ENCODE measurements around the gene PALLD.

GRCh38 chr4:168535689-168536088 is 38.8 kb downstream of the PALLD start:
- TF ChIP-seq, protein P1, sequence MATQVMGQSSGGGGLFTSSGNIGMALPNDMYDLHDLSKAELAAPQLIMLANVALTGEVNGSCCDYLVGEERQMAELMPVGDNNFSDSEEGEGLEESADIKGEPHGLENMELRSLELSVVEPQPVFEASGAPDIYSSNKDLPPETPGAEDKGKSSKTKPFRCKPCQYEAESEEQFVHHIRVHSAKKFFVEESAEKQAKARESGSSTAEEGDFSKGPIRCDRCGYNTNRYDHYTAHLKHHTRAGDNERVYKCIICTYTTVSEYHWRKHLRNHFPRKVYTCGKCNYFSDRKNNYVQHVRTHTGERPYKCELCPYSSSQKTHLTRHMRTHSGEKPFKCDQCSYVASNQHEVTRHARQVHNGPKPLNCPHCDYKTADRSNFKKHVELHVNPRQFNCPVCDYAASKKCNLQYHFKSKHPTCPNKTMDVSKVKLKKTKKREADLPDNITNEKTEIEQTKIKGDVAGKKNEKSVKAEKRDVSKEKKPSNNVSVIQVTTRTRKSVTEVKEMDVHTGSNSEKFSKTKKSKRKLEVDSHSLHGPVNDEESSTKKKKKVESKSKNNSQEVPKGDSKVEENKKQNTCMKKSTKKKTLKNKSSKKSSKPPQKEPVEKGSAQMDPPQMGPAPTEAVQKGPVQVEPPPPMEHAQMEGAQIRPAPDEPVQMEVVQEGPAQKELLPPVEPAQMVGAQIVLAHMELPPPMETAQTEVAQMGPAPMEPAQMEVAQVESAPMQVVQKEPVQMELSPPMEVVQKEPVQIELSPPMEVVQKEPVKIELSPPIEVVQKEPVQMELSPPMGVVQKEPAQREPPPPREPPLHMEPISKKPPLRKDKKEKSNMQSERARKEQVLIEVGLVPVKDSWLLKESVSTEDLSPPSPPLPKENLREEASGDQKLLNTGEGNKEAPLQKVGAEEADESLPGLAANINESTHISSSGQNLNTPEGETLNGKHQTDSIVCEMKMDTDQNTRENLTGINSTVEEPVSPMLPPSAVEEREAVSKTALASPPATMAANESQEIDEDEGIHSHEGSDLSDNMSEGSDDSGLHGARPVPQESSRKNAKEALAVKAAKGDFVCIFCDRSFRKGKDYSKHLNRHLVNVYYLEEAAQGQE (IDR thresholded peaks at IDR 0.05; ENCODE audit: insufficient read depth in 1 of 2, low read depth in 2 of 2, low read length in 1 of 2) = no peak
- TF ChIP-seq, protein P2, sequence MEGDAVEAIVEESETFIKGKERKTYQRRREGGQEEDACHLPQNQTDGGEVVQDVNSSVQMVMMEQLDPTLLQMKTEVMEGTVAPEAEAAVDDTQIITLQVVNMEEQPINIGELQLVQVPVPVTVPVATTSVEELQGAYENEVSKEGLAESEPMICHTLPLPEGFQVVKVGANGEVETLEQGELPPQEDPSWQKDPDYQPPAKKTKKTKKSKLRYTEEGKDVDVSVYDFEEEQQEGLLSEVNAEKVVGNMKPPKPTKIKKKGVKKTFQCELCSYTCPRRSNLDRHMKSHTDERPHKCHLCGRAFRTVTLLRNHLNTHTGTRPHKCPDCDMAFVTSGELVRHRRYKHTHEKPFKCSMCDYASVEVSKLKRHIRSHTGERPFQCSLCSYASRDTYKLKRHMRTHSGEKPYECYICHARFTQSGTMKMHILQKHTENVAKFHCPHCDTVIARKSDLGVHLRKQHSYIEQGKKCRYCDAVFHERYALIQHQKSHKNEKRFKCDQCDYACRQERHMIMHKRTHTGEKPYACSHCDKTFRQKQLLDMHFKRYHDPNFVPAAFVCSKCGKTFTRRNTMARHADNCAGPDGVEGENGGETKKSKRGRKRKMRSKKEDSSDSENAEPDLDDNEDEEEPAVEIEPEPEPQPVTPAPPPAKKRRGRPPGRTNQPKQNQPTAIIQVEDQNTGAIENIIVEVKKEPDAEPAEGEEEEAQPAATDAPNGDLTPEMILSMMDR (IDR thresholded peaks at IDR 0.05) = no peak
- TF ChIP-seq TCF7L2 (IDR thresholded peaks at IDR 0.05; ENCODE audit: low read depth, low read length) = no peak

Measured in Panc1 (cell line).